ENCODE results near the gene PBX1.

Gene PBX1

DNA sequence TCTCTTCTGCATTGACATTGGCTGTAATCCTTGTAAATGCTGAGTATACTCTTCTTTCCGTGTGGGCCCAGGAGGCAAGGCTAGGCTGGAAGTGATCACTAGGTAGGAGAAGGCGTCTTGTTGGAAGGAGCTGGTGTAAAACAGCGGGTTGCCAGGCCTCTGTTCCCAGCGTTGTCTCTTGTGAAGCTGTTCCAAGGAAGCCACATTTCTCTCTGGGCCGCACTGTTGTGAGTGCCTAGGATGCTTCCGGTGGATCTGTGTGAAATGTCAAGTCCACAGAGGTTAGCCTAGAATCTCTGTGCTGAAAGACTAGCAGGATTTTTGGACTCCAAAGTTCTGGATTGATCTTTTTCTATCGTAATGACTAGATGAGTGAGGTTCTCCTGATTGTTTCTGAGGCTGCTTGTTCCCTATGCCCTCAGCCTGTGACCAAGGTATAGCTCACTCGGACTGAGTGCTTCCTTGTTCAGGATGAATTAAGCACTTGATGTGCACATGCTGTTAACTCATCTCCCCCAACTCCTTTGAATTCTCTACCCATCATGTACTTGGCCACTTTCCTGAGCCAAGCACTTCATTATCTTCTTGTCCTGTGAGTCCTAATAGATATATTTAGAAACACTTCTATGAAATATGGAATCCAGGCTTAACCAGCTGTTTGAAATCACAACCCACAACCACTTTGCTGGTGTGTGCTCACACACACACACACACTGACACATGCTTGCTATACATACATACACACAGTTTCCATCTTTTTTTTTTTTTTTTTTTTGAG lies 63.3 kb downstream of the PBX1 start:
- DNase-seq, result no peak

GRCh38 chr1:164623805-164624204 lies 64.8 kb downstream of the PBX1 start:
- DNase-seq, result no peak

GRCh38 chr1:164624400-164624799 lies 65.4 kb downstream of the PBX1 start:
- DNase-seq, result no peak

DNA sequence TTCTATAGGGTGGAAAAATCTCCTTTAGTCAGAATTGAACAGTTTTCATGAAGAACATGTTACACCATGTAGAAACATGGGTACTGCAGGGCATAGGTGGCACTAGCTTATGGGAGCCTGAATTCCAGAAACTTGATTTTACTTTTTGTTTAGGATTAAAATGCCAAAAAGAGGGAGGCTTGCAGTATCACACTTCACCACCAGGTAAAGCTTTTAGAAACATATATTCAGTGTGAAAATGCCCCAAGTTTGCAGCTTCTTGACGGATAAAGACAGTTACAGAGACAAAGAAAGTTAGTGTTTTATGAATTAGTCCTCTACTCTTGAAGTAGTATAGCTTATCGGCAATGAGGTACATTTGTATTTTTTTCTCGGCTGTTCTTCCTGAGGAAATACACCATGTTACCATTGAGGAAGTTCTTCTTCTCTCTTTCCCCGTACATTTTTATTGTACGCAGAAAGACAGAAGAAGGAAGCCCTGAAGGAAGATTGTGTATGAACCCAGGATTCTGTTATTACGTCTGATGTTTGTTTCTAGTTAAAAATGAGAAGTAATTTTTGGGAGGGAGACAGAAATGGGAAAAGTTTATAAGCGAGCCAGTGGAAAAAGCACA lies 66.1 kb downstream of the PBX1 start:
- no peak for DNase-seq

DNA sequence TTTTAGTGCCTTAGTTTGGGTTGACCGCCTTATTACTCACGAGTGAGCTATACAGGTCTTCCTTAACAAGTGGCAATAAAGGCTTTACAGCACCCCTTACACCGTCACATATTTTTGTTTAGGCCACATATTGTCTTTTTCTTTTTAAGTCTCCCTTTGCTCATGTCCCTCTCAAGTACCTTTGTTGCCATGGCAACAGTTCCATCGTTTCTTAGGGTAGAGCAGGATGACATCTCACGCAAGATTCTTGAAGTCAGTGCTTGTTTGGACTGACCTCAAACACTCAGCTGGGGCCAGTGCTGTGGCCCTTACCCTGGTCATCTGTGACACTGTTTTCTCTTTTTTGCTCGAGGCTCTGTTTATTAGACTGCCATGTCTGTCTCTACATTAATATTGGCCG lies 69.8 kb downstream of the PBX1 start:
- no peak for DNase-seq

DNA sequence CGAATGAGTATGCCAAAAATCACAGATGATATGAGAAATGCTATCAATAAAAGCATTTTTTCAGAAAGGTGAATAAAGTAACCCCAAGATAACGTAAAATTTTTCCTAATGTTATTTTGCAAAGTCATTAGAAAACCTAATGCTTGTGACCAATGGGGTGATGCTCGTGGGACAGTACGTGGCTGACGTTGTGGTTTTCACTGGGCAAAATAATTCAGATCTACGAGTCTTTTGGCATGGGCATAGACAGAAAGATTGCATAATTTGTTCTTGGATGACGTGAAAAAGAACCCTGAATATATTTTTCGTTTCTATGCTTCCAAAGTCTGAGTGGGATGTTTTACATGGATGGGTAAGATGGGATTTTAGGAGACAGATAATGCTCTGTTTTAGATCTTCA lies 71.0 kb downstream of the PBX1 start:
- no peak for DNase-seq

GRCh38 chr1:164630626-164631396 lies 71.8 kb downstream of the PBX1 start:
- DNase-seq, result no peak

GRCh38 chr1:164631751-164632150 lies 72.8 kb downstream of the PBX1 start:
- no peak for DNase-seq

DNA sequence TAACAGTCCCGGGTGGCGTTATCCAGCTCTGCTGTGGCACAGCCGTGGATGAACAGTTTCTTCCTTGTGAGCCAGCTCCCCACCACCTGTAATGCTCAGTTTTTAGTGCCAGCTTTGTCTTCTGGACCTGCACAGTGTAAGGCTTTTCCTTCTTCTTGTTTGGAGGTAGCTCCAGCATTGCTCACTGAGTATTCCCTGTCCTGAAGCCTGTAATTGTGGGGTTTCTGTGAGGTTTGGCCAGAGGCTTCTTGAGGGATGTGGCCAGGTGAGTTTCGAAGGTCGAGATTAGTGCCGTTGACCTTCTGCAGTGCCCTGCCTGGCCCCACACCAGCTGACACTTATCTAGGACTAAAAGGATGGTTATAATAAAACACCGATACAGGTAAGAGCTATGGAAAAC lies 75.0 kb downstream of the PBX1 start:
- no peak for DNase-seq

- no peak for DNase-seq
Observed at GRCh38 chr1:164635059-164635802, 76.2 kb downstream of the PBX1 start.

- DNase-seq, result no peak
Observed at GRCh38 chr1:164635803-164636731, 77.1 kb downstream of the PBX1 start.

DNA sequence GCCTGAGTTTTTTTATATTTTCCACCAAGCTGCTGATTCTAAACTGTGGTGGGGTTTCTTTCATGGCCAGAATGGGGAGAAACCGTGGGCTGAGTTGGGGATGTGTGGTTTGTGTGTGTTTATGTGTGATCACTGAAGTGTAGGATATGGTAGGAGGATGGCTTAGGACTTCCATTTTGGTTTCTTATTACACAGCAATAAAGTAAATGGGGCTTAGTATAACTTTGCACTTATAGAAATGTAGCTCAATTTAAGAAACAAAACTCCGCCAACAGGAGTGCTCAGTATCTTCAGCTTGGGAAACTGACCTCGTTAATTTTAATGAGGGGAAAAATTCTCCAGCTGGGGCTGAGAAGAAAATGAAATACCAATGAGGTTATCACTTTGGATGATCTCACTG lies 77.8 kb downstream of the PBX1 start:
- no peak for DNase-seq

GRCh38 chr1:164637461-164638375 lies 78.7 kb downstream of the PBX1 start:
- no peak for DNase-seq

GRCh38 chr1:164638492-164639202 lies 79.7 kb downstream of the PBX1 start:
- DNase-seq, result no peak

GRCh38 chr1:164640686-164641352 lies 81.8 kb downstream of the PBX1 start:
- DNase-seq, result no peak

- DNase-seq, result no peak
Observed at GRCh38 chr1:164641353-164641730, 82.4 kb downstream of the PBX1 start.

DNA sequence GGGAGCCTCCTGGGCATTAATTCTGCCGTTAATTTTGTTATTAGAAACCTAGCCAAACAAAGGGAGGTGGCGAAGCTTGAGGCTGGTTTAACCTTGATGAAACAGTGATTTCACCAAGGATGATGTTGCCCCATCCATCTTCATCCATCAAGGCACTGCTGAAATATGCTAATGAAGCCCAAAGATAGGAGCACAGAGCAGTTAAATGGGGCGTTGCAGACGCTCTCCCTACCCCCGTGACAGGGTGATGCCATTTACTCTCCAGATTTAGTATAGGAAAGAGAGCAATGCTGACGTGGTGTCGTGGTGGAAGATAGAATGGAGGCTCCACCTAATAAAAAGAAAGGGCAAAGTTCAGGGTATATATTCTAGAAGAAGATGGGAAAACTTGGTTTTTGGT lies 84.0 kb downstream of the PBX1 start:
- no peak for DNase-seq

- no peak for DNase-seq
Observed at GRCh38 chr1:164644268-164644667, 85.3 kb downstream of the PBX1 start.

DNA sequence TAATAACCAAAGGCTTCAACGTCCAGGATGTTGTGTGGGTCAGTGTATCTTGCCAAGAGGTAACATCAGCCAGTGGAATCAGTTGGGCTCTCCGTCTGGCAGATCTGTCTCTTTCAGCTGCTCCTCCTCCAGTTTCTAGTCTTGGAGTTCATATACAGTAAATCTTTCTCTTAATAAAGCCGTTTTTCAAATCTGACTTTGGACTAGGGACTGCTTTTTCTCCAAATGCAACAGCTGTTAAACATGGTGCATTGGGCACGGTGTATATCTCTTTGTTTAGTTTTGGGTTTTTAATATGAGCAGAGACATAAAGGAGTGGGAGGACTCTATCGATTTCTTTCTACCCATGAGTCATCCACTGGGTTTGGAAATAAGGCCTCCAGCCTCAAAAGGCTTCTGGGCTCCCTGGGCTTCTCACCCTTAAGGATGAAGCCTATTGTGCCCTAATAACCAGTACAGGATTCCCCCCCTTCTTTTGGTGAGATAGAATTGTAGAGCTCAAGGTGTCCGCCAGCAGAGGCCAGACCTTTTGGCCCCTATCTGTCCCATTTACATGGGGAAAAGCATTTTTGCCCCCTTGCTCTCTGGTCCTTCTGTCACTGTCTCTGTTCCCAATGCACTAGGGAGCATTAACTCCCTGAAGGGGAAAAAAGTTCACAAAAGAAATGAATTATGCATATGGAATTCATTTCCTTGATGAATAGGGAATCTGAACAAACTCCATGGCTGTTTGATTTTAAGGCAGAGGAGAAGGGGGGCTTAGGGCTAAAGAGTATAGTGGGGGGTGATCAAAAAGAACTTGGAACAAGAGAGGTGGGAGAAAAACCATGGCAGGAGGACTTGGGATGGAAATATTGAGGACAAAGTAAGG lies 86.0 kb downstream of the PBX1 start:
- DNase-seq, result no peak
